ENCODE data around the gene POR.
"Not testable (repeated sequence)": the region's sequence is repeated elsewhere in the genome, so short reads cannot be mapped to it uniquely, and the experiment has no call there.

DNA sequence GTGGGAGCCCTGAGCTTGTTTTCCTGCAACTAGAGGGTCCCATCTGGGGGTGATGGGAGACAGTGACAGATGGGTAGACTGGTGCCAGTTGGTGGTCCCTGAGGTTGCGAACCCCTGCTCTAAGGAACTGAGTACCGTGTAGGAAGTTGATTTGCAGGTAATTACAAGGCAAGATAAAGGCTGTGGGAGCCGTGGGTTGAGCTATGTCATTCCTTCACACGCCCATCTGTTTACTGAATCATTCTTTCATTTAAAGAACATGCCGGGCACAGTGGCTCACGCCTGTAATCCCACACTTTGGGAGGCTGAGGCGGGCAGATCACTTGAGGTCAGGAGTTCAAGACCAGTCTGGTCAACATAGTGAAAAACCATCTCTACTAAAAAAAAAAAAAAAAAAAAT is 23.7 kb upstream of the POR start:
- TF ChIP-seq, protein P1, sequence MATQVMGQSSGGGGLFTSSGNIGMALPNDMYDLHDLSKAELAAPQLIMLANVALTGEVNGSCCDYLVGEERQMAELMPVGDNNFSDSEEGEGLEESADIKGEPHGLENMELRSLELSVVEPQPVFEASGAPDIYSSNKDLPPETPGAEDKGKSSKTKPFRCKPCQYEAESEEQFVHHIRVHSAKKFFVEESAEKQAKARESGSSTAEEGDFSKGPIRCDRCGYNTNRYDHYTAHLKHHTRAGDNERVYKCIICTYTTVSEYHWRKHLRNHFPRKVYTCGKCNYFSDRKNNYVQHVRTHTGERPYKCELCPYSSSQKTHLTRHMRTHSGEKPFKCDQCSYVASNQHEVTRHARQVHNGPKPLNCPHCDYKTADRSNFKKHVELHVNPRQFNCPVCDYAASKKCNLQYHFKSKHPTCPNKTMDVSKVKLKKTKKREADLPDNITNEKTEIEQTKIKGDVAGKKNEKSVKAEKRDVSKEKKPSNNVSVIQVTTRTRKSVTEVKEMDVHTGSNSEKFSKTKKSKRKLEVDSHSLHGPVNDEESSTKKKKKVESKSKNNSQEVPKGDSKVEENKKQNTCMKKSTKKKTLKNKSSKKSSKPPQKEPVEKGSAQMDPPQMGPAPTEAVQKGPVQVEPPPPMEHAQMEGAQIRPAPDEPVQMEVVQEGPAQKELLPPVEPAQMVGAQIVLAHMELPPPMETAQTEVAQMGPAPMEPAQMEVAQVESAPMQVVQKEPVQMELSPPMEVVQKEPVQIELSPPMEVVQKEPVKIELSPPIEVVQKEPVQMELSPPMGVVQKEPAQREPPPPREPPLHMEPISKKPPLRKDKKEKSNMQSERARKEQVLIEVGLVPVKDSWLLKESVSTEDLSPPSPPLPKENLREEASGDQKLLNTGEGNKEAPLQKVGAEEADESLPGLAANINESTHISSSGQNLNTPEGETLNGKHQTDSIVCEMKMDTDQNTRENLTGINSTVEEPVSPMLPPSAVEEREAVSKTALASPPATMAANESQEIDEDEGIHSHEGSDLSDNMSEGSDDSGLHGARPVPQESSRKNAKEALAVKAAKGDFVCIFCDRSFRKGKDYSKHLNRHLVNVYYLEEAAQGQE (IDR thresholded peaks at IDR 0.05), result not testable (repeated sequence)
- TF ChIP-seq TAF1 (conservative IDR thresholded peaks at IDR 0.05), result not testable (repeated sequence)

Data from liver (tissue), 2 donors.